ENCODE results near the gene OSBPL1A. TPM values are rescaled to one million over a fixed set of nuclear protein-coding genes. Genes with fewer than 3 reads are reported as not detected.

OSBPL1A gene
- polyA plus RNA-seq, 3 donors from 2014 or later = 0.25 to 2.1 TPM; not detected in 1

GRCh38 chr18:24354278-24354677, 43.3 kb downstream of the OSBPL1A start:
- H3K4me3 Mint-ChIP-seq = no peak overlapping the region
- H3K36me3 Mint-ChIP-seq = no peaks in the 10 kb centered on the region
- H3K9me3 Mint-ChIP-seq = peaks cover 0 to 4% (median 0%) of the 10 kb centered on the region in 6 donors
- peaks cover 4 to 6% (median 5%) of the 10 kb centered on the region in 3 donors for H3K27me3 Mint-ChIP-seq (ENCODE audit: low read depth in 3 of 3)
- no peak overlapping the region for H3K27ac Mint-ChIP-seq
- no peaks in the 10 kb centered on the region for H3K4me1 Mint-ChIP-seq
- DNase-seq = no peak

GRCh38 chr18:24346254-24346653, 51.4 kb downstream of the OSBPL1A start:
- no peak for DNase-seq
- Mint-ChIP-seq H3K4me1 (no peaks in the 10 kb centered on the region), H3K4me3 (no peak overlapping the region), H3K36me3 (peaks cover 0 to 3% (median 0%) of the 10 kb centered on the region in 3 donors), H3K27ac (no peak overlapping the region), H3K27me3 (ENCODE audit: low read depth in 3 of 3) (peaks cover 3 to 5% (median 4%) of the 10 kb centered on the region in 3 donors), H3K9me3 (no peaks in the 10 kb centered on the region)

- Mint-ChIP-seq H3K27ac (no peak overlapping the region), H3K9me3 (no peaks in the 10 kb centered on the region), H3K4me3 (no peak overlapping the region), H3K36me3 (peaks cover 0 to 3% (median 0%) of the 10 kb centered on the region in 3 donors), H3K27me3 (ENCODE audit: low read depth in 3 of 3) (peaks cover 0 to 4% (median 4%) of the 10 kb centered on the region in 3 donors), H3K4me1 (no peaks in the 10 kb centered on the region)
- DNase-seq = no peak
Measured at GRCh38 chr18:24344509-24344908, 53.1 kb downstream of the OSBPL1A start.

- Mint-ChIP-seq H3K27ac (no peak overlapping the region), H3K27me3 (ENCODE audit: low read depth in 3 of 3) (peaks cover 0 to 10% (median 7%) of the 10 kb centered on the region in 3 donors), H3K36me3 (peaks cover 0 to 3% (median 0%) of the 10 kb centered on the region in 3 donors), H3K4me1 (no peaks in the 10 kb centered on the region), H3K4me3 (no peak overlapping the region), H3K9me3 (no peaks in the 10 kb centered on the region)
- no peak for DNase-seq
Measured at GRCh38 chr18:24342347-24342746, 55.3 kb downstream of the OSBPL1A start.

- Mint-ChIP-seq H3K27me3 (ENCODE audit: low read depth in 3 of 3) (peaks cover 0 to 11% (median 7%) of the 10 kb centered on the region in 3 donors), H3K4me3 (no peak overlapping the region), H3K9me3 (no peaks in the 10 kb centered on the region), H3K36me3 (peaks cover 0 to 3% (median 0%) of the 10 kb centered on the region in 3 donors), H3K27ac (no peak overlapping the region), H3K4me1 (no peaks in the 10 kb centered on the region)
- no peak for DNase-seq
Measured at GRCh38 chr18:24341361-24341760, 56.3 kb downstream of the OSBPL1A start.

- DNase-seq = no peak
- Mint-ChIP-seq H3K27ac (no peak overlapping the region), H3K36me3 (no peaks in the 10 kb centered on the region), H3K4me3 (no peak overlapping the region), H3K9me3 (no peaks in the 10 kb centered on the region), H3K27me3 (ENCODE audit: low read depth in 3 of 3) (peaks cover 0 to 6% (median 0%) of the 10 kb centered on the region in 3 donors), H3K4me1 (no peaks in the 10 kb centered on the region)
Measured at GRCh38 chr18:24333084-24333483, 64.5 kb downstream of the OSBPL1A start.

GRCh38 chr18:24326211-24326610, 71.4 kb downstream of the OSBPL1A start:
- Mint-ChIP-seq H3K9me3 (peaks cover 0 to 3% (median 0%) of the 10 kb centered on the region in 6 donors), H3K27me3 (ENCODE audit: low read depth in 3 of 3) (peaks cover 0 to 4% (median 2%) of the 10 kb centered on the region in 3 donors), H3K4me1 (no peaks in the 10 kb centered on the region), H3K36me3 (no peaks in the 10 kb centered on the region), H3K4me3 (no peak overlapping the region), H3K27ac (no peak overlapping the region)
- DNase-seq = no peak

GRCh38 chr18:24322584-24323136, 75.0 kb downstream of the OSBPL1A start:
- no peak for DNase-seq
- H3K36me3 Mint-ChIP-seq = no peaks in the 10 kb centered on the region
- no peak overlapping the region for H3K4me3 Mint-ChIP-seq
- peaks cover 2 to 4% (median 4%) of the 10 kb centered on the region in 3 donors for H3K27me3 Mint-ChIP-seq (ENCODE audit: low read depth in 3 of 3)
- H3K4me1 Mint-ChIP-seq = no peaks in the 10 kb centered on the region
- H3K9me3 Mint-ChIP-seq = peaks cover 0 to 3% (median 0%) of the 10 kb centered on the region in 6 donors
- no peak overlapping the region for H3K27ac Mint-ChIP-seq

- DNase-seq = no peak
- Mint-ChIP-seq H3K27ac (no peak overlapping the region), H3K36me3 (no peaks in the 10 kb centered on the region), H3K27me3 (ENCODE audit: low read depth in 3 of 3) (peaks cover 2 to 4% (median 2%) of the 10 kb centered on the region in 3 donors), H3K4me3 (no peak overlapping the region), H3K9me3 (peaks cover 0 to 3% (median 0%) of the 10 kb centered on the region in 6 donors), H3K4me1 (no peaks in the 10 kb centered on the region)
Measured at GRCh38 chr18:24321071-24321470, 76.6 kb downstream of the OSBPL1A start.

GRCh38 chr18:24319757-24320156, 77.9 kb downstream of the OSBPL1A start:
- no peaks in the 10 kb centered on the region for H3K4me1 Mint-ChIP-seq
- no peak for DNase-seq
- H3K4me3 Mint-ChIP-seq = no peak overlapping the region
- no peaks in the 10 kb centered on the region for H3K9me3 Mint-ChIP-seq
- no peak overlapping the region for H3K27ac Mint-ChIP-seq
- H3K36me3 Mint-ChIP-seq = no peaks in the 10 kb centered on the region
- peaks cover 0 to 4% (median 0%) of the 10 kb centered on the region in 3 donors for H3K27me3 Mint-ChIP-seq (ENCODE audit: low read depth in 3 of 3)

GRCh38 chr18:24317370-24317769, 80.3 kb downstream of the OSBPL1A start:
- Mint-ChIP-seq H3K4me3 (no peak overlapping the region), H3K4me1 (no peaks in the 10 kb centered on the region), H3K9me3 (no peaks in the 10 kb centered on the region), H3K27me3 (ENCODE audit: low read depth in 3 of 3) (peaks cover 0 to 4% (median 0%) of the 10 kb centered on the region in 3 donors), H3K36me3 (no peaks in the 10 kb centered on the region), H3K27ac (no peak overlapping the region)
- DNase-seq = no peak

GRCh38 chr18:24315170-24315569, 82.5 kb downstream of the OSBPL1A start:
- no peaks in the 10 kb centered on the region for H3K9me3 Mint-ChIP-seq
- H3K27ac Mint-ChIP-seq = no peak overlapping the region
- no peaks in the 10 kb centered on the region for H3K4me1 Mint-ChIP-seq
- no peak overlapping the region for H3K4me3 Mint-ChIP-seq
- no peak for DNase-seq
- H3K36me3 Mint-ChIP-seq = no peaks in the 10 kb centered on the region
- H3K27me3 Mint-ChIP-seq (ENCODE audit: low read depth in 3 of 3) = peaks cover 0 to 4% (median 0%) of the 10 kb centered on the region in 3 donors

GRCh38 chr18:24306201-24306600, 91.4 kb downstream of the OSBPL1A start:
- no peak overlapping the region for H3K4me3 Mint-ChIP-seq

GRCh38 chr18:24300703-24301102, 96.9 kb downstream of the OSBPL1A start:
- Mint-ChIP-seq H3K27ac (no peak overlapping the region), H3K27me3 (ENCODE audit: low read depth in 3 of 3) (peaks cover 2 to 12% (median 9%) of the 10 kb centered on the region in 3 donors), H3K4me1 (no peaks in the 10 kb centered on the region), H3K36me3 (no peaks in the 10 kb centered on the region), H3K9me3 (peaks cover 0 to 1% (median 0%) of the 10 kb centered on the region in 6 donors), H3K4me3 (no peak overlapping the region)
- no peak for DNase-seq

More at GRCh38 chr18:24306201-24306600, 91.4 kb downstream of the OSBPL1A start:
- no peaks in the 10 kb centered on the region for H3K36me3 Mint-ChIP-seq
- no peaks in the 10 kb centered on the region for H3K4me1 Mint-ChIP-seq
- H3K9me3 Mint-ChIP-seq = no peaks in the 10 kb centered on the region
- DNase-seq = no peak
- H3K27ac Mint-ChIP-seq = no peak overlapping the region
- H3K27me3 Mint-ChIP-seq (ENCODE audit: low read depth in 3 of 3) = peaks cover 0 to 3% (median 1%) of the 10 kb centered on the region in 3 donors

- no peak overlapping the region for H3K27ac Mint-ChIP-seq
Measured at GRCh38 chr18:24296276-24296675, 101.3 kb downstream of the OSBPL1A start.

More at GRCh38 chr18:24296276-24296675, 101.3 kb downstream of the OSBPL1A start:
- DNase-seq = no peak
- Mint-ChIP-seq H3K4me1 (no peaks in the 10 kb centered on the region), H3K36me3 (no peaks in the 10 kb centered on the region), H3K4me3 (no peak overlapping the region), H3K9me3 (peaks cover 0 to 1% (median 0%) of the 10 kb centered on the region in 6 donors), H3K27me3 (ENCODE audit: low read depth in 3 of 3) (peaks cover 2 to 12% (median 9%) of the 10 kb centered on the region in 3 donors)
